Kasumi-1 (cell line): ENCODE data around the gene SREBF2.
A peak's percentile ranks its signal among the peaks of the same experiment; 100 is the strongest.

Source experiments
- DNase-seq, 2 experiments: peaks; one replicate each; lab custom pipeline; 2025; lab: John Stamatoyannopoulos, UW

Gene SREBF2

GRCh38 chr22:41922328-41922727, 89.4 kb downstream of the SREBF2 start:
- no peak for DNase-seq

GRCh38 chr22:41922940-41923594, 90.2 kb downstream of the SREBF2 start:
- no peak for DNase-seq

- DNase-seq: no peak
Observed at GRCh38 chr22:41923595-41924276, 90.8 kb downstream of the SREBF2 start.

GRCh38 chr22:41925783-41926460, 93.0 kb downstream of the SREBF2 start:
- peak; percentile 65 to 66 for DNase-seq

- no peak for DNase-seq
Observed at GRCh38 chr22:41927813-41928212, 94.9 kb downstream of the SREBF2 start.

- no peak for DNase-seq
Observed at GRCh38 chr22:41928593-41929417, 95.9 kb downstream of the SREBF2 start.

GRCh38 chr22:41929418-41929810, 96.5 kb downstream of the SREBF2 start:
- DNase-seq: no peak

- no peak for DNase-seq
Observed at GRCh38 chr22:41931701-41932269, 98.9 kb downstream of the SREBF2 start.

- no peak for DNase-seq
Observed at GRCh38 chr22:41932353-41932752, 99.4 kb downstream of the SREBF2 start.

- peak in 1 of 2 experiments; percentile 14 for DNase-seq
Observed at GRCh38 chr22:41933411-41934177, 100.7 kb downstream of the SREBF2 start.

- no peak for DNase-seq
Observed at GRCh38 chr22:41934284-41935014, 101.5 kb downstream of the SREBF2 start.

GRCh38 chr22:41935015-41935351, 102.1 kb downstream of the SREBF2 start:
- DNase-seq: no peak

- DNase-seq: no peak
Observed at GRCh38 chr22:41935509-41935908, 102.6 kb downstream of the SREBF2 start.

- DNase-seq: no peak
Observed at GRCh38 chr22:41936894-41937169, 103.9 kb downstream of the SREBF2 start.

- no peak for DNase-seq
Observed at GRCh38 chr22:41939981-41940831, 107.3 kb downstream of the SREBF2 start.

- DNase-seq: peak; percentile 76 to 79
Observed at GRCh38 chr22:41940832-41941765, 108.2 kb downstream of the SREBF2 start.

- no peak for DNase-seq
Observed at GRCh38 chr22:41943661-41944209, 110.8 kb downstream of the SREBF2 start.

- peak; percentile 97 for DNase-seq
Observed at GRCh38 chr22:41946629-41947423, 113.9 kb downstream of the SREBF2 start, which contains the start of gene CENPM. TSS of gene CENPM (minus strand) at chr22:41947152. CDS start at chr22:41947076, 76 bp downstream.
